Amniotic stem cell (primary cell): Measurements from ENCODE around the gene TBCCD1.
"Not testable (repeated sequence)": the region's sequence is repeated elsewhere in the genome, so short reads cannot be mapped to it uniquely, and the experiment has no call there.

ENCODE experiments used
- DNase-seq: peaks from one replicate; lab custom pipeline; 2025; lab: John Stamatoyannopoulos, UW

Gene TBCCD1

DNA sequence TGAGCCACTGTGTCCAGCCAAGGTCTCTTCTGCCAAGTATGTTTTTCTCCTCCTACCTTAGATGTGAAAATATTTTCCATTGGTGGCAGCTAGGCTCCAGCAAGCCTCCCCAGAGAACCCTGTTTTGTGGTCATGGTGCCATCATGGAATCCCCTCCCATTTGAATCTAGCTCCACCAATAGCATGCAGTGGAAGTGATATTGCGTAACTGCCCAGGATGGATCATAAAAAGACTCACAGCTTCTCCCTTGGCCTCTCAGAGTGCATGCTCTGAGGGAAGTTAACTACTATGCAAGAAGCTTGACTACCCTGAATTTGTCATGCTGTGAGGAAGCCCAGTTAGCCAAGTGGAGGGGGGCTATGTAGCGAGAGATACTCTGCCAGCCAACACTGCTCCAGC is 50.5 kb downstream of the TBCCD1 start:
- DNase-seq, result no peak

DNA sequence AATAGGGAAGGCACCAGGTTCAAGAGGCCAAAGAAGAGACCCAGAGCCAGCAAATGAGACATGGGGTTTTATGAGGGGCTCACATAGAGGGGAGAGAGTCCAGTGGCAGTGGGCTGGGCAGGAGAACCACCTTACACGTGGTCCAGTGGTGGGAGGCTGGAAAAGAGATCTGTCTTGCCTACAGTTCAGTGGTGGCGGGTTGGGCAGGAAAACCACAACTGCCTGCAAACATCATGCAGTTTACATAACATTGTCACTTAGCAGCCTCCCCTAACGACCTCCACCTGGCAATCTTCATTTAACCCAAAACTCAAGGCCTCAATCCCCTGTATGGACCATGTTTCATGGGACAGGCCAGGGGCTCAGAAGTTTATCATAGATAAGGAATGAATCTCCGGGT is 52.0 kb downstream of the TBCCD1 start:
- DNase-seq, result no peak

GRCh38 chr3:186514296-186515002 is 52.7 kb downstream of the TBCCD1 start:
- DNase-seq, result no peak

- no peak for DNase-seq
Measured at GRCh38 chr3:186513386-186513785, 53.8 kb downstream of the TBCCD1 start.

- DNase-seq, result no peak
Measured at GRCh38 chr3:186512570-186513302, 54.4 kb downstream of the TBCCD1 start.

DNA sequence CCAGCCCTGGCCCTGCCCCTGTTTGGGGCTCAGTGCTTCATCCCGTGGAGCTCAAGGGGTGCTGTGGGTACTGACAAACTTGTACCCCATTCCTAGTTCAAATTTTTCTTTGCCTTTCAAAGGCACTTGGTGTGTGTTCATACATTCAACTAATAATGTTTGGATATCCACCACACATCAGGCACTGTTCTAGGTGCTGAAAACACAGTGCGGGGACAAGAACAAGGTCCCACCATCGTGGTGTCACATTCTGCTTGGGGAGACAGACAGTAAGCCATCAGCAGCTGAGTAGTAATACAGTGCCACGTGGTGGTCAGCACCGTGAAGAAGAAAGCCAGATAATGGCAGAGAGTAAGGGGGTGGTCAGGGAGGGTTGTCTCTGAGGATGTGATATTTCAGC is 55.4 kb downstream of the TBCCD1 start:
- DNase-seq, result no peak

DNA sequence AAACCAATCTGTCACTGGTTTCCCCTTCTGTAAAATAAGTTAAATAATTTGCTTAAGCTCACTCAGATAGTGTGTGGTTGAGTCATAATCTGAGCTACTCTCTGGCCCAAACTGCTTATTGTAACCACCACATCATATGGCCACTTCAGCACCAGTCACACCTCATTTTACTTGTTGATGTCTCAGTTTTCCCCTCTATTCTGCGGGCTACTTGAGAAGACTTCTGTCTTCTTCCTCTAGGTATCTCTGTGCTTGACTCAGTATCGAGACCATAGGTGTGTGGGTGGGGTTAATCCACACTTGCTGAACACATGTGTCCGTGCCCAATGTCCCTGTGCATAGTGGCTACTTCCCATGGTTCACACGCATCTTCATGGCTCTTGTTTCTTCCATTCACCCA is 55.9 kb downstream of the TBCCD1 start:
- no peak for DNase-seq

DNA sequence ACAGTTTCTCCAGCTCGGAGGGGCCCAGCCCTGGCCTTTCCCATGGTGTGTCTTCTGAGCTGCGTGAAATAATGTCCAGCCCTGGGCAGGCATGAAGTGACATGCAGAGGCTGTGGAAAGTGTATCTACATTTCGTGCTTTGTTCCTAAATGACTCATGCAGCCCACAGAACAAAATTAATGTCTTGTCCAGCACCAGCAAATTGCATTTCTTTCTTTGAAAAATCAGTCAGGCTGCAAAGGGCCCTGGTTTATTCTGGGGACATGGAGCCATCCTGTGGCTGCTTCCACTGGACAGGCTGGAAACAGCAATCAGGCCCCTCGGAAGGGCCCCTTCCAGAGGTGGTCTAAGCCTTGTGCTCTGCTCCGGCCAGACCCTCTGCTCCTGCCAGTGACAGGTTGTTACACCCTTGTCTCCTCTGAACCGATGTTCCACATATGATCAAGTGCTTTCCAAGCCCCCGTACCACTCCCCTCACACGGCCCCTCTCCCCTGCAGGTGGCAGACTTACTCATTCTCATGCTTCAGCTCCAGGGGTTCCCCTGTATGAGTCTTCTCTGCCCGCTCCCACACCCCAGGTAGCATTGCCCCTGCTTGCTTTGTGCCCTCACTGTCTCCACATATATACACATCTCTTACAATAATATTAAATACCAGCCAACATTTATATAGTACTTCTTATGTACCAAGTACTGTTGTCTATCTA is 56.6 kb downstream of the TBCCD1 start:
- no peak for DNase-seq

DNA sequence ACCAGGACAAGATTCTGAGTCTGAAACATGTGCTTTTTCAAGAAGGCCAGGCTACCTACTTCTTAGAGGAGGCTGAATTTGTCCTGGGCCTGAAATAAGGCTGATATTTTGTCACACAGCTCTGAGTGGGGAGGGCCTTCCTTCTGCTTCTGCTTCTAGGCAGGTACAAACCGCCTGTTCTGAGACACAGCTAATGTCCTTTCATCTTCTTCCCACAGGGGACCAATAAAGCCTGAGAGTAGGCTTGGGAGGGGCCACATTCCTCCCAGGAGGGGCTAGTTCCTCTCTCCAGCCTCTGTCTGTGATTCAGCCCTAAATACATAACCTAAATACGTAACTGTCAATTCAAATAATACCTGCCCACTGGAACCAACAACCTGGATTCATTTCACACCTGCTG is 57.7 kb downstream of the TBCCD1 start:
- no peak for DNase-seq

GRCh38 chr3:186506857-186507256 is 60.3 kb downstream of the TBCCD1 start:
- no peak for DNase-seq

DNA sequence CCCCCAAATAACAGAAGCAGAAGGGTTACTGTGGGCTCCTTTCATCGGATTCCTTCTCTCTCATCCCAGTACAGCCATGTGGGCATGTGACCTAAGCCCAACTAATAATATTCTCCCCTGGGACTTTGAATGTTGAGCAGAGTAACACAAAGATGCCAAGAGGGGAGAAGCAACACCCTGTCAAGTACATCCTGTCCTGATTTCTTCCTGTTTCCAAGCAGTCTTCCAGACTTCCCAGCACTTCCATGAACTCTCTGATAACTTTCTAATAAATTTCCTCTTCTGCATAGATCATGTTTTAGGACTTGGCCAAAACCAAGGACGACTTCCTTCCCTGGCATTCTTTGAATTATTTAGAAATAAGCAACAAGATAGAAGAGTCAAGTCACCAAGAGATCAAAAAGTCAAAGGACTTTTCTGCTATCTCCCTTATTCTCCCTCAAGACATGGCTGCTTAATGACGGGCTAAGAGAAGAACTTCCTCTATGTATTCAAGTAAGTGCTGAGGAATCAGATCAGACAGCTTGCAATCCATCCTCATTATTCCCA is 60.9 kb downstream of the TBCCD1 start:
- no peak for DNase-seq

GRCh38 chr3:186502966-186503712 is 64.0 kb downstream of the TBCCD1 start:
- no peak for DNase-seq

DNA sequence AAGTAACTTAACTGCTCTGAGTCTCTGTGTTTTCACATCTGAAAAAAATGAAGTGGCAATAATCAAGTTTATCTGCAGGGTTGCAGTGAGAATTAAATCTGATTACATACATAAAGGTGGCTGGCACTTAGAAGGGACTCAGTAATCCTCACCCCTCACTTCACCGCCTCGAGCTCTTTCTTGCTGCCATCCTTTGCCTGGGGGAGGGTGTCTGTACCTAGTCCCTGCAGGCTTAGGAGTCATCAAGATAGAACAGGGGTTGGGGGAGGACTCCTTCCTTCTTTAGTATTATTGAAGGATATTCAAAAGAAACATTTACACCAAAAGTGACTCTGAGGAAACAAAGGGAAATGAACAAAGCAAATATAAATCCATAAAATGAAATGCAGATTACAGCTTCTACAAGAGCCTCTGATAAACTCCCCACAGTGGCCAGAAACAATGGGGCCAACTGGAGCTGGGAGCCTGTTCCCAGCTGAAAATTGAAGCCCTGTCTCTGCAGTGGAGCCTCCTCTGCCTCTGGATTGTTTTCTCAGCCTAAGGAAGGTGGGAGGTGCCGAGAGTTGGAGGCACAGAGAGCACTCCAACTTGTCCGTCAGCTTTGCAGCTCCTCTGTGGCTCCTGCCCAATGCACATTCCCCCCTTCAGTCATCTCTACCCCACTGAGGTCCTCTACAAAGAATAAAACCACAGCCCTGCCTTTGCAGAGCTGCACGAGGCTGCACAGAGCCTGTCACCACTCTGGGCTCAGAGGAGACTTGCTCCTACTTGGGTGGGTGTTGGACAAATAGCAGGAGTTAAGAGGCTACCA is 64.8 kb downstream of the TBCCD1 start:
- DNase-seq, result no peak

GRCh38 chr3:186499949-186500348 is 67.2 kb downstream of the TBCCD1 start:
- not testable (repeated sequence) for DNase-seq

GRCh38 chr3:186498022-186498421 is 69.1 kb downstream of the TBCCD1 start:
- DNase-seq, result not testable (repeated sequence)

- DNase-seq, result no peak
Measured at GRCh38 chr3:186497608-186498007, 69.5 kb downstream of the TBCCD1 start.

- DNase-seq, result no peak
Measured at GRCh38 chr3:186496635-186497034, 70.5 kb downstream of the TBCCD1 start.
